ENCODE measurements around the gene CTTN. TPM values are rescaled to one million over a fixed set of nuclear protein-coding genes. Genes with fewer than 3 reads are reported as not detected.
A peak's percentile ranks its signal among the peaks of the same experiment; 100 is the strongest.

Gene CTTN
- total RNA-seq, 4 donors from 2014 or later: 111 to 164 (median 146) TPM

- H3K4me1 ChIP-seq: peaks cover 6 to 24% (median 18%) of the 10 kb centered on the region in 4 donors
- H3K9me3 ChIP-seq: no peaks in the 10 kb centered on the region
- intact Hi-C loops (cut with DNase I): no loop called here
- peaks cover 0 to 9% (median 0%) of the 10 kb centered on the region in 4 donors for H3K36me3 ChIP-seq
- H3K4me3 ChIP-seq: no peak overlapping the region
- WGBS: 97% methylated on average over 15 of the region's 15 CpGs
- no peak for DNase-seq (ENCODE audit: extremely low spot score)
- no peak overlapping the region for H3K27ac ChIP-seq (replicated peaks in 1 of 4)
- no peak for TF ChIP-seq CTCF (IDR thresholded peaks at IDR 0.05)
- no peak for TF ChIP-seq POLR2AphosphoS5 (IDR thresholded peaks at IDR 0.05)
- TF ChIP-seq POLR2A (IDR thresholded peaks at IDR 0.05; ENCODE audit: low read depth): no peak
- no peak for TF ChIP-seq EP300 (IDR thresholded peaks at IDR 0.05)
- H3K27me3 ChIP-seq: no peaks in the 10 kb centered on the region
These were observed 3.9 kb upstream of the CTTN start for GRCh38 chr11:70394211-70394950.

GRCh38 chr11:70397336-70397982, 870 bp upstream of the CTTN start:
- H3K36me3 ChIP-seq: peaks cover 0 to 9% (median 0%) of the 10 kb centered on the region in 4 donors
- intact Hi-C loops (cut with DNase I): no loop called here
- no peaks in the 10 kb centered on the region for H3K9me3 ChIP-seq
- WGBS: 42% methylated on average over 18 of the region's 18 CpGs
- no peaks in the 10 kb centered on the region for H3K27me3 ChIP-seq
- H3K27ac ChIP-seq (replicated peaks in 1 of 4): peak overlapping the region; percentile 90 to 96 (median 93)
- TF ChIP-seq POLR2A (IDR thresholded peaks at IDR 0.05; ENCODE audit: low read depth) (no peak), CTCF (IDR thresholded peaks at IDR 0.05) (no peak), EP300 (IDR thresholded peaks at IDR 0.05) (no peak), POLR2AphosphoS5 (IDR thresholded peaks at IDR 0.05) (no peak)
- peaks cover 21 to 53% (median 46%) of the 10 kb centered on the region in 4 donors for H3K4me1 ChIP-seq
- H3K4me3 ChIP-seq: peak overlapping the region; percentile 86 to 99 (median 96)
- DNase-seq (ENCODE audit: extremely low spot score): no peak

- peak overlapping the region; percentile 90 to 96 (median 93) for H3K27ac ChIP-seq (replicated peaks in 1 of 4)
- no peaks in the 10 kb centered on the region for H3K9me3 ChIP-seq
- H3K36me3 ChIP-seq: peaks cover 0 to 9% (median 0%) of the 10 kb centered on the region in 4 donors
- peaks cover 21 to 62% (median 54%) of the 10 kb centered on the region in 4 donors for H3K4me1 ChIP-seq
- DNase-seq (ENCODE audit: extremely low spot score): no peak
- H3K27me3 ChIP-seq: no peaks in the 10 kb centered on the region
- peak overlapping the region; percentile 86 to 99 (median 96) for H3K4me3 ChIP-seq
- TF ChIP-seq CTCF (IDR thresholded peaks at IDR 0.05) (no peak), POLR2A (IDR thresholded peaks at IDR 0.05; ENCODE audit: low read depth) (no peak), POLR2AphosphoS5 (IDR thresholded peaks at IDR 0.05) (no peak), EP300 (IDR thresholded peaks at IDR 0.05) (no peak)
- intact Hi-C loops (cut with DNase I): no loop called here
- WGBS: 2% methylated on average over 38 of the region's 42 CpGs
These were observed 728 bp downstream of the CTTN start for GRCh38 chr11:70398834-70399680.

GRCh38 chr11:70399681-70400112, 1.4 kb downstream of the CTTN start:
- intact Hi-C loops (cut with DNase I): loop anchor here (5.0 kb wide), 2 partner anchors 127 to 197 kb away; partner anchors contain the start of genes FADD and PPFIA1
- 4% methylated on average over 14 of the region's 16 CpGs for WGBS
- Histone ChIP-seq H3K4me1 (peaks cover 21 to 62% (median 54%) of the 10 kb centered on the region in 4 donors), H3K36me3 (peaks cover 0 to 6% (median 0%) of the 10 kb centered on the region in 4 donors), H3K9me3 (no peaks in the 10 kb centered on the region), H3K4me3 (peak overlapping the region; percentile 86 to 99 (median 96)), H3K27ac (replicated peaks in 1 of 4) (peak overlapping the region; percentile 90 to 96 (median 93)), H3K27me3 (no peaks in the 10 kb centered on the region)
- peak; percentile 96 for DNase-seq (ENCODE audit: extremely low spot score)
- no peak for TF ChIP-seq POLR2A (IDR thresholded peaks at IDR 0.05; ENCODE audit: low read depth)
- peak; percentile 85 to 92 for TF ChIP-seq POLR2AphosphoS5 (IDR thresholded peaks at IDR 0.05)
- no peak for TF ChIP-seq CTCF (IDR thresholded peaks at IDR 0.05)
- TF ChIP-seq EP300 (IDR thresholded peaks at IDR 0.05): no peak
